HG02970 (cell line): ENCODE results near the gene FAM20A.
"Not testable (repeated sequence)": the region's sequence is repeated elsewhere in the genome, so short reads cannot be mapped to it uniquely, and the experiment has no call there.

Experiments
- ATAC-seq: cut with Tn5 transposase; IDR thresholded peaks from one replicate; pipeline ENCODE4 v1.9.1; 2021; ENCODE audit warnings: mild to moderate bottlenecking, moderate library complexity, moderate number of reproducible peaks; ENCODE audit not compliant: unreplicated experiment, low FRiP score

Gene FAM20A

DNA sequence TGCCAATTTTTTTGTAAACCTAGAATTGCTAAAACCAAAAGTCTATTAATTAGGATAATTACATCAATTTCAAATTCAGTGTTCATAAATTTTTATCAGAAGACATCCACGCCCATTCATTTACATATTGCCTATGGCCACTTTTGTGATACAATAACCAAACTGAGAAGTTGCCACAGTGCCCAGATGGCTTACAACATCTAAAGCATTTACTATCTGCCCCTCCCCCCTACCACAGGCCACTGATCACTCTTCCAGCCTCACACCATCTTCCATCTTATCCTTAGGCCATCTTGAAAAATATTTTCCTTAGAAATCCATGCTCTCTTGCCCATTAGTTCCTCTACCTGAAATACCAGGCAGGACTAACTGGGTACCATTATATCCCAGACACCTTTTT lies 95.2 kb downstream of the FAM20A start:
- ATAC-seq, result no peak

DNA sequence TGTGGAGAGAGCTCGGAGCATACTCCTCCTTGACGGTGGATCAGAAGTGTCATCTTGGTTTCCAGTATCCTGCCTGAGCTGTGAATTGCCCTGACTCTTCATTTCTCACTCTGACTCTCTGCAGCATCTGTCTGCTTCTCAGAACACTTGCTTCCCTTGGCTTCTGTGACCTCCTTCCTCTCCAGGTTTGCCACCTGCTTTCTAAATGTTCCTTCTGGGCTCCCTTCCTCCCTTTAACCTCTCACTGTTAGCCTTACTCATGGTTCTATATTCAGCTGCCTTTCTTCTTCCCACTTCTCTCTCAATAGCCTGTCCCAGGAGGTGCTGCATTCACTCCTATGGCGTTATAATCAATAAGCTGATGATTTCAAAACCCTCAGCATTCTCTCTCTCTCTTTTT lies 100.1 kb downstream of the FAM20A start:
- ATAC-seq, result no peak

DNA sequence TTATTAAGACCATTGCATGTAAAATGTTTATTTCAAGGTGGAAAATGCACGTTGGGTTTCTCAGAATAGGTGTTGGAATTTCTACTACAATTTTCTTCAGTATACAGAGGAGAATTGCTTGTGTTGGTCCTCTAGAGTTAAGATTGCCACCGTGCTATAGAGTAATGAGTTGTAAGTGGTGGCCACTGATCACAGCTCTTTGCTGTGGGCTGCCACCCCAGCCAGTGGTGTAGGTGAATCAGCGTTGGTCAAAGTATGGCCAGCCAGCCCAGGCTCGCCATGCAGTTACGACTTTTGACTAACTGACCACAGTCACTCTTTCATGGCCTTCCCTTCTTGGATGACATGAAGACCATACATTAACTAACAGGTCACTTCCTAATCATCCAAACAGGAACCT lies 101.6 kb downstream of the FAM20A start:
- no peak for ATAC-seq

- peak; percentile 17 for ATAC-seq
Observed at GRCh38 chr17:68498479-68499326, 102.5 kb downstream of the FAM20A start.

DNA sequence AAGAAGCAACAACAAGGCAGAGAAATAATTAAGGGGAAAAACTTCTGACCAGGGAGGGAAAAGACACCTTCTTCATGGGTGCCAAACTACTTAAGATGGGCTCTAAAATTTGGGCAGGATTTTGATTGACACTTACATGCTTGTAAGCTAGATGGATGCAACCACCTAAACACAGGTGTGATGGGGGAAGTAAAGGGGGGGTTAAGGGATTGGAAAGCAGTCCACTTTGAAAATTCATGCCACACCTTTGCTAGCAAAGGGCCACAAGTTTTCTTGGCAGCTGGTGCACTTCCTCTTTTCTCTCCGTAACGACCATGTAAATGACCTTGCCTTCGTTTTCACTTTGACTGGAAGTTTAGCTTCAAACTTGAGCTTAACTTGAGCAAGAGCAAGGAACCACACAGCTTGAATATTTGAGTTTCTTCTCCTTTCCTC lies 103.3 kb downstream of the FAM20A start:
- ATAC-seq, result peak; percentile 78

DNA sequence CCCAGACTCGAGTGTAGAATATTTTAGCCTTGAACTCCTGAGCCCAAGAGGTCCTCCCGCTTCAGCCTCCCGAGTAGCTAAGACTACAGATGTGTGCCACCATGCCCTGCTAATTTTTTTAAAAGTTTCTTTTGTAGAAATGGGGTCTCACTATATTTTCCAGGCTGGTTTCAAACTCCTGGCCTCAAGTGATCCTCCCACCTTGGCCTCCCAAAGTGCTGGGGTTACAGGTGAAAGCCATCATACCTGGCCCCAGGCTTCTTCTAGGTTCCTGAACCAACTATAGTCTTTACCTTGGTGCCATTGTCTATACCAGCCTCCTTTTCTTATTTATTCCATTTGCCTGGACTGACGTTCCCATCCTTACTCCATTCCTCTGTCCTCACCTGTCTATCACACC lies 106.1 kb downstream of the FAM20A start:
- no peak for ATAC-seq

DNA sequence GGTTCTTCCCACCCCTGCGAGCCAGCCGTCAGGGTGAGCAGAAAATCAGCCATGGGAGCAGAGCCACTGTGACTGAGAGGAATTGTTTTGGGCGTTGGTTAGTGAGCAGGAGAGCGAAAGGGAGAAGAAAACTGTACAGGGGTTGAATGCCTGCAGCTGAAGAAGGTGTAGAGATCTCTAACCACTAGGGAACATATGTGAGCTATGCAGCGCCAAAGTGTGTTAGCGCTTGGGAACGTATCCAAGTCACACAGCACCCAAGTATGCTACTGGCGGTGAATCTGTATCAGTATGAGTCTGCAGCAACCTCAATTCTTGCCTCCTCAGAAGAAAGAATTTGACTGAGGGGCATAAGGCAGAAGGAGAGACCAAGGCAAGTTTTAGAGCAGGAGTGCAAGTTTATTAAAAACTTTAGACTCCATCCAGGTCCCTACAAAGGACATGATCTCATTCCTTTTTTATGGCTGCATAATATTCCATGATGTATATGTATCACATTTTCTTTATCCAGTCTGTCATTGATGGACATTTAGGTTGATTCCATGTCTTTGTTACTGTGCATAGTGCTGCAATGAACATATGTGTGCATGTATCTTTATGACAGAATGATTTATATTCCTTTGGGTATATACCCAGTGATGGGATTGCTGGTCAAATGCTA lies 108.6 kb downstream of the FAM20A start:
- ATAC-seq, result not testable (repeated sequence)

DNA sequence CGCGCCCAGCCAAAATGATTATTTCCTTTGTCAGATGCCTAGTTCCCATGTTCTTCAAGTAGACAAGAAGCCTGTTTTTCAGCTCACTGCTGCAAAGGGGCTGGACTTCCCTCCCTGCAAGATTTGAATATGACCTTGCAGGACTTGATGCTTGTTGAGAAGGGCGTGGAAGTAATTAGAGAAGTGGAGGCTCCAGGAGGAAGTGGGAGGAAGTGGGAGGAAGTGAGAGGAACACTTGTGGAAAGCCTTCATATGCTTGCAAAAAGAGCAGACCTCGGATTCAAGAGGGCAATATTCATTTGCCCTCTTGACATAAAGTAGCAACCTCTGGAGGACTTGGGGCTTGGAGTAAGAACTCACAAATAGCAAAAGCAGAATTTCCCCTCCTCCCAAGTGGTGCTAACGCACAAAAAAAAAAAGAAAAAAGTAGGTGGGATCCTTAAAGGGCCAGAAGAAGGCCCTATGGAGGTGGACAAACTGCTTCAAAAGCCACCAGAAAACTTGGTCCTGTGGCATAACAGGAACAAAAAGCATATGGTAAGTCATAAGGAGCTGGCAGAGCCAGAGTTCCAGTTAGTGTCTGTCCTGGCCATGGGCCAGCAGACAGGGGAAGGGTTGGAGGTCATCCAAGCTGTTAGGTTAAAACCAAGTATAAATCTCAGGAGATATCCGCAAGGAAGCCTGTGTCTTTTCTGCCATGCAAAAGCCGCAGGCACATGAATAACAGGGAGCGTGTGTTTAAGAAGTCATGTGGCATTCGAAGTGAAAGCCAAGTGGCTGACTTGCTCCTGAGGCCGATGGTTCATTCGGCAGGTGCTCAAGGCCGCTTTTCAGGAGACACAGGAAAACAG lies 109.6 kb downstream of the FAM20A start:
- ATAC-seq, result no peak

- ATAC-seq, result no peak
Observed at GRCh38 chr17:68489919-68490318, 111.2 kb downstream of the FAM20A start.
